ENCODE results near the gene RELL1.
A peak's percentile ranks its signal among the peaks of the same experiment; 100 is the strongest.

RELL1 gene

DNA sequence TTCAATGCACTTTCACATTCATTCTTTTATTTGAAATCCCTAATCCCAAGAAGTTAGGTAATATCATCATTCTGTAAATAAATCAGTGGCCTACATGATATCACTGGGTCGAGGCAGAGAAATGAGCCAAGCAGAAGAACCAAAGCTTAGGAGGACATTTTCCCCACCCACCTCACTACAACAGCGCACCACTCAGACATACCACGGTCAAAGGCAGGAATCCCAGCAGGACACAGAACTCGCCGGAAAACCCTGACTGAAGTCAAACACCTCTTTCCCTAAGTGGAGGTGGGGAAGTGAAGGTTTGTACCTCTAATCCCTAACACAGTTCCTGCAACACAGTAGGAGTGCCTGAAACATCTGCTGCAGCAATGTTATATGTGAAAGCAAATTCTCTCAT is 21.5 kb downstream of the RELL1 start:
- DNase-seq = no peak

DNA sequence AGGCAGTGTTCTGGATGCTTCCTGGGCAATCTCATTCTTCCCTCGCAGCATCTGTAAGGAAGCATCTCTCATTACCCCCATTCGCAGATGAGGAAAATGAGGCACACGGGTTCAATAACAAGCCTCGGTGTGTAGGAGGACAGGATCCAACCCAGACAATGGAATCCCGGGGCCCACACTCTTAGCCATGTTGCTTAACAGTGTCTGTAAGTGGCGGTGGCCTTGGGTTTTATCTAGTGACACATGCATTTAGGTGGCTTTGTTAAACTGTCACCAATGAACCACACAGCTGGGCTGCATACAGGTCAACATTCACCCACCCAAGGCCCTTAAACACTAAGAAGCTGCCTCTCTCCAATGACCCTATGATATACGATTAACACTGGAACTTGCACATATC is 22.6 kb downstream of the RELL1 start:
- no peak for DNase-seq

DNA sequence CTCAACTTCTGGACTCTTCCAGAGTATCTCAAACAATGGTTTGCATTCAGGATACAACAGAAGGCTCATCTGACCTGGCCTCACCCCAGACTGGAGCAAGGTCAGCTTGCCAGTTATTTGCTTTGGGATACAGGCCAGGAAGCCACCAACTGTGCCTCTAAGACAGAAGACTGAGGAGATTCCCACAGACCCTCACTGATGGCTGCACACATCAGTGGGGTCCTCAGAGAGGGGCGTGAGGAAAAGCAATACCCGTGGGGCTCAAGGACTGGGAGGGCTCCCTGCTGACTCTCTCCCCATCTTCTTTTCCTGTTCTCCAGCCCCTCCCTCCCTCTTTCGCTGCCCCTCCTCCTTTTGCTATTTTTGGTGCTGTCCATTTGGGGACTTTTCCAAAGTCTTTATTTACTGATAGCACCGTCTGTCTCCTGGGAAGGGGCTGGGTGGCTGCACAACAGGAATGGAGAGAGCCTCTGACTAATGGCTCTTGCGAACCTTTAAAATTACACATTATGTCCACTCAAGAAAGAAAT is 23.2 kb downstream of the RELL1 start:
- no peak for DNase-seq

DNA sequence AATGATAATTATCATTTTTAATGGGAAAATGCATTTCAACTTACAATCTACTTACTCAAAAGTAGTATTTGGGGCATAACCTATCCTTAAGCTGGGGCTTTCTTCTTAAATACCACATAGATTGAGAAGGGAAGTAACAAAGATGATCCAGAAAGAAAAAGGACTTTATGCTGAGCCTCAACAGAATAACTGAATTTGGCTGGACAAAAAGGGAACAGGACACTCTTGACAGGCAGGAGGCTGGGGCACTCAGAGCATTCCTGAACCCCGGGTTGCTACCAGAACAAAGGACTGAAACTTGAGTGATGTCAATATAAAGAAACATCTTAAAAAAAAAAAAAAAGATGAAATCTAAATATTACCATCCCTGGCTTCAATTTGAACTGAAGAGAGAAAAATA is 23.9 kb downstream of the RELL1 start:
- DNase-seq = no peak

DNA sequence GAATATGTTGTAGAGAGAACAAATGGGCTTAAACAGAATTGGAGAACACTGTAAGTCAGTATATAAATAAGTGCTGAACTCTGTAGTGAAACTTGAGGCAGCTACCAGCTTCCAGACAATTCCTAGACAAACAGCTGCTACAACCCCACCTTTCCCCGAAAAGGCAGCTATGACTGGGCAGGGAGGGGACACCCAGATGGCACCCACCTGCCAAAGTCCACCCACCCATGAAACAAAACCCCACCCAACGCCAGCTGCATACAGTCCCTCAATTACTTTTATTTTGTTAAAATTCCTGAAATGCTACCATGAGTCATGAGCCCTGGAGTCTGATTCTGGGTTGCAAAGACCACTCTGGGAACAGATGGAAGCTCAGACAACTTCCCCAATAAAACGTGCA is 24.4 kb downstream of the RELL1 start:
- DNase-seq = no peak

DNA sequence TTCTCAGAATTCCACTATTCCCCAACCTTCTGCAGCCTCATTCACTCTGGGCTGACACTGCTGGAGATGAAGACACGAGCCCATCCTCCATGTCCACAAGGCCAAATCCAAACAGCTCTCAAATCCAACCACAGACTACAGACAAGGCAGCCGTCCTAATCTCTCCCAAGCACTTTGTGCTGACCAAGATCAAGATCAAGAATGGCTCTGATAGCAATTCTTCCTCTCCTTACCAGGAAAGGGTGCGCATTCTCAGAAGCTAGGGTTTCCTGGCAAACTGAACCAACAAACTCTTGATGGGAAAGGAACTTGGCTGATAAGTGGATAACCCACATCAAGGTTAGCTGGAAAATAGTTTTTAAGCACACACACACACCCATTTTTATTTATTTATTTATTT is 26.5 kb downstream of the RELL1 start:
- no peak for DNase-seq

DNA sequence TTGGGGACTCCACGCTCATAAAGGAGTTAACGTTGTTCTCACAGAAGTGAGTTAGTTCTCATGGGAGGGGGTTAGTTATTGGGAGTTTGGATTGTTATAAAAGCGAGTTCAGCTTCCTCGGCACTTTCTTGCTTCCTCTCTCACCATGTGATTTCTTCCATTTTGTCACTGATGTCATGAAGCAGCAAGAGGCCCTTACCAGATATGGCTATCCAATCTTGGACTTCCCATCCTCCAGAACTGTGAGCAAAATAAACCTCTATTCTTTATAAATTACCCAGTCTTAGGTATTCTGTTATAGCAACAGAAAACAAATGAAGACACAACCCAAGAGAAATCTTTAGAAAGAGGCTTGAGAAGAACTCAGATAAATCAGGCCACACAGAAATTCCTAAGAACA is 29.5 kb downstream of the RELL1 start:
- no peak for DNase-seq

DNA sequence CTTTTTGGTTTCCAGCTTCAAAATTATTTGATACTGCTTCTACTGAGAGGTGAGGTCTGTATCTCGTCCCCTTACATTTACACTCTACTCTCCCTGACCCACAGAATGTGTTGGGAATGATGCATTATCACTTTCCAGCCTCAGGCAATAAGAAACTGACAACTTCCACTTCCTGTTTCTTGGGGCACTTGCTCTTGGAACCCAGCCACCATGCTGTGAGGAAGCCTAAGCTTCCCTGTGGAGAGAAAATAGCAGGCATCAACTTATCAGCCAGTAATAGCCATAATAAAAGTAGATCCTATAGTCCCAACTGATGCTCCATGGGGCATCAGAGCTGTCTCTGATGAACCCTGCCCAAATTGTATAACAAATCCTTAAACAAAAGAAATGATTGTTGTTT is 32.6 kb downstream of the RELL1 start:
- no peak for DNase-seq

DNA sequence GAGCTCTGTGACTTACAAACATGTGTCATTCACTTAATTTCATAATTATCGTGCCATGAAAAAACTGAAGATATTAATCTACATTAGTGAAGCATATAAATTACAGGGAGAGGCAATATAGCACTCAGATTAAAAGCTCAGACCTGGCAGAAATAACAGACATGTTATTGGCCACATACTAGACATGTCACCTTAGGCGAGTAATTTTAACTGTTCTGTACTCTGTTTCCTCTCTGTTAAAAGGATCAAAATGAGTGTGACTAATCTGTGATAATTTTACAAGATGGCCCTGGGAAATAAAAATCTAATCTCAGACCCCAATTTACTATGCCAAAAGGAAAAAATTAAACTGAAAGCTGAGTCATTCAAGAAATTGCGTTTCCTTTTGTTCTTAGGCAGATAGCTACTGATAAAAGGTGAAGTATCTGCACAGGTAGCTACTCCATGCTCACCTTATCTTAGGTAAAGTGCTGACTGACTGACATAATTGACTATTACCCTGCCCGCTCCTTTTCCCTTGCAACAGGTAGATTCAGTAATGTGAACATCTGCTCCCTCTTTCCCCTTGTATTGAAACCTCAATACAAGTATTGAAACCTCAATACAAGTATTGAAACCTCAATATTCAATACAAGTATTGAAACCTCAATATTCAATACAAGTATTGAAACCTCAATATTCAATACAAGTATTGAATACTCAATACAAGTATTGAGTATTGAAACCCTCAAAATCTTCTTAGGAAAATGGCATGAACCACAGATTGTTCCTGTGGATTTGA is 33.2 kb downstream of the RELL1 start:
- DNase-seq = no peak

DNA sequence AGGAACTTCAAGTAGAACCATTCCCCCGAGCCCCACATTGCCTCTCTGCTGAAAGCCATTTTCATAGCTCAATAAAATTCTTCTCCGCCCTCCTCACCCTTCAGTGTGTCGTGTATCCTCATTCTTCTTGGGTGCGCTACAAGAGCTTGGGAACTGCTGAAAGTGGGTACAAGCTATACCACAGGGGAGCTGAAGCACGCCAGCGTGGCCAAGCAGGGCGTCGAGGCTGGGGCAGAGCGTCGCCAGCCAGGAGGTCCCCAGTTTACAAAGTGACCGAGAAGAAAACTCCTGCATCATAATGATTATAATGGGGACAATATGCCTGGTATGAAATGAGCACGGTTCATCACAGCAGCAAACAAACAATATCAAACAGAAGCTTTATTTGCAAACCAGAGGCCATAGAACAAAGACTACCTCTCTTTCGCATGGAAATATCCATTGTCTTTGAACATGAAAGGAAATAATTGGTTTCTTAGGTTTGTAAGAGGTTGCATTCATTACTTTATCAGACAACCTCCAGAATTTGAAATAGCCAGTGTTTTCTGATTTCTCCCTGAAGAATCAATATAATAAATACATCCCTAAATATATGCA is 34.3 kb downstream of the RELL1 start:
- DNase-seq = no peak

DNA sequence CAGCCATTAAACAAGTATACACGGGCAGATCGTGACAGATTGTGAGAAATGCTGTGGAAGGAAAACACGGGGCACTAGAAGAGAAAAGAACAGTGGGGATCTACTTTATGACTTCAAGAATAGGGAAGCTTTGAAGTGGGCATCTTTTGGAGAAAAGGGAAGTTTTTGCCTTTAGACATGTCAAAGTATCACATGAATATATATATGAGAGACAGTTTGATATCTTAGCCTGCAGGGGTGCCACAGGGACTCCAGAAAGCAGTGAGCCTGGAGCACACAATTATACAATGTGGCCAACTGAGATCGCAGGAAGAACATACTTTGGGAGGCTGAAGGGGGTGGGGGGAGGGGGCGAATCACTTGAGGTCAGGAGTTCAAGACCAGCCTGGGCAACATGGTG is 35.7 kb downstream of the RELL1 start:
- no peak for DNase-seq

DNA sequence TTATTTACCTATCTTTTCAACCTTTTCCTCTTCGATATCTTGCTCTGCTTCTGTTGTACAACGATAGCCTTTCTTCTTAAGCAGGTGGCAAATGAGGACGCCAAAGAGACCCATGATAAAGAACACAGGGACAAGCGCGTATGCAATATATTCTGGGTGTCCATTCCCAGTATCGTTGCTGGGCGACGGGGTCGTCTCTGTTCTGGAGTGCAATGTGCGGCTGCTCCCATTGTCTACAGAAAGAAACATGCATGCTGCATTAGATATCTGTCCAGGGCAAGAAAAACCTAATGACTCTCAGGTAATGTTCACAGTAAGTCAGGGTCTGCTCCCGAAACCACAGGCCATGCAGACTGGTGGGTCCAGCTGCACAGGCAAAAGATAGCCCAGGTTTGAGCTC is 36.9 kb downstream of the RELL1 start:
- DNase-seq = no peak

DNA sequence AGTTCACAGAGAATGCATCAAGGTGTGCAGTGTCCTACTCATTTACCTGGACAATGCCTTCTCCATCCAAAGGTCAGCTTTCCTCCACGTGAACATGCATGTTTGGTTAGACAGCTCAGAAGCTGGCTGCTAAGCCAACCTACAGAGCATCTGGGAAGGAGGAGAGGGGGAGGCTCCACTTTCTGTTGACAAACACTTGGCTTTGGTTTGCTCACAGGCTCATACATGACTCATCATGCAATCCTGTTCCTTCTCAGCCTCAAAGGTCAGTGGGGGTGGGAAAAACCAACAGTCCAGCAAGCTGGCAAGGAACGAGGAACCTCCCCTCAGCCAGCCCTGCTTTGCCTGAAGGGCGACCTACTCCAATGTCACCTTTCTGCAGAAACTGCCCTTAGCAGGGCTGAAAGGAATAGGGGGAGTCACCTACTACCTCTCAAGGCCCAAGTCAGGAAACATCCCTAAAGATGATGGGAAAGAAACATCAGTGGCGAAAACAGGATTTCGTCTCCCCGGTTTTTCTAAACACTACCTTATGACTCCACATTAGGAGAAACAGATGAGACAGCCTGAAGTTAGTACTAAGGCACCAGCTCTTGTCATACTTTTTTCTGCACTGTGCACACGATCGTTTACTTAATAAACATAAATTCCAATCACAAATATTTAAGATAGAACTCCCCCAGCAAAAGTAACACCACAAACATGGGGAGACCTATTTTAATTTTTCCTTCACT is 37.9 kb downstream of the RELL1 start:
- DNase-seq = no peak

DNA sequence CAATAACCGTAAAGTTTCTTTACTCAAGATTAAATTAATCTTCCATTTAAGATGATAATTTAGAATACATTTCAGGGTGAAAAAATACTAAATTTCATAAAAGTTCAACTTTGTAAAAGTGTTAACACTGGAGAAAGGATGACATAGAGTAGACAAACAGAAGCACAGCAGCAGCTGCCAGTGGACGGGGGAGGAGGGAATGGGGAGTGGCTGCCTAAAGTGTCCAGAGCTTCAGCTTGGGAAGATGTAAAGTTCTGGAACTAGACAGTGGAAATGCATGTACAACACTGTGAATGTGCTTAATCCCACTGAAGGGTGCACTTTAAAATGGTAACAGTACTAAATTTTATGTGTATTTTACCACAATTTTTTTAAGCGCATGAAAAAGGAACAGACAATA is 39.9 kb downstream of the RELL1 start:
- DNase-seq = no peak

DNA sequence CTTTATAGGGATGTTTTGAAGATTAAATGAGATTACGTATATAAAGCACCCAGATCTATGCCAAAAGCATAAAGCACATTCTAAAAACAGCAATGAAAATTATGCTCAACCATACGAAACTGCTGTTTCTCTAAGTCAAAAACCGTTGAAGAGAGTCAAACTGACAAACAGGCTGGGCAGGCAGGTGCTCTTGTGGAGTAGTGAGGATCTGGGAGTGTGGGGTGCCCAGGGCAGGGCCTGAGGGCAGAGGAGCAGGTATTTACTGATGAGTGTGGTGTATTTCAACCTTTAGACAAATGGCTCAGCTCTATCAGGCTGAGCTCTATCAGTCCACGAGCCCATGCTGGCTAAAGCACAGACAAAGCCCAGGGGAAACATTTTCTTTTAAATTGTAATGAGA is 40.4 kb downstream of the RELL1 start:
- DNase-seq = no peak

DNA sequence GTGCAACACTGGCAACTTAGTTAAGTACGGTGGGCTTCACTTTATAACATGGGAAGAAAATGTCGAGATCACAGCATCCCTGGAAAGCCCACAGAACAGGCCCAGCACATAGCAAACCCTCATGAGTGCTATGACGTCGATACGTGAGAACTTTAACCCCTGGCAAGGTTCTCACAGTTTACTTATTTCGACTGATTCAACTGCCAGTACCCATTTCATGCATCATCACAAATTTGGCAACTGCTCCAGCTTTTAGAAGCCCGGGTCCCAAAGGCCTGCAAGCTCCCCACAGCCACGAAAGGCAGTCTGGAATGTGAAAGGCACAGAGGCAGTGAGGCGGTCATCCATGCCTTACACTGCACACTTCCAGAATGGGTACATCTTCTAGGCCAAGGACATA is 41.2 kb downstream of the RELL1 start:
- no peak for DNase-seq

DNA sequence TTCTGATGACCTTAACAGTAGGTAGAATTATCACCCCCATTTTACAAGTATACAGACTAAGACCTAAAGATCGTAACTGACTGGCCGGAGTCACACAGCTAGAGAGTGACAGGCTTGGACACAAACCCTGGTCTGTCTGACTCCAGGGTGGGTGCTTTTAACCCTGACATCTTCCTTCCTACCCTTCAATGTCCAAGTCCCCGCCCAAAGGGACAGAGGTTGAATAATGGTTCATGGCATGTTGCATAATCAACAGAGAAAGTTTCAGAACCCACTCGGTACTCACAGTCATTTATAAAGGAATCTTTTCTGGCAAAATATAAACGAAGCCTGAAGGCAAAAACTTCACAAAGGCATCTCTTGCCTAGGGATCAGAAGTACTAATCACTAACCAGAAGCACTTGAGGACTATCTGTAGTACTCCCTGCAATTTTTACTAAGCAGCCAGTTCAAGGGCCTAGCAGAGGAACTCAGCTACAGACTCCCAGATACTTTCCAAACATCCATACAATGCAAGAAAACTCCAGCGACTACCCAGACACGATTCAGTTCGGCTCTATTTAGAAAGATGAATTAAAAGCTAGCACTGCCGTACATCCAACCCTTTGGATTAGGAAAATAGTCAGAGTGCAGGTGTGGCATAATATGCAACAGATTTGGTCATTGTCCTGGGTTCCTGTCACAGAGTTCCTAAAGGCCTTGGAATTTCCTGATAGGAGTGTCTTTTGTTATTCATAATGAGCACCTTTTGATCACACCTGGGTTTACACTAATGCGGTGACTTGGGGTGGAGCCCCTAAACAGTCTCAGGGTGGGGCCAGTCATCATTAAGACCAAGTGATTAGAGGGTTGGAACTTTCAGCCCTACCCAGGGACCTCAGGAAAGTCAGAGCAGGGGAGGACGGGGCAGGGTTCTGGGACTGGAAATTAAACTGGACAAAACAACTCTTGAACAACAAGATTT is 44.0 kb downstream of the RELL1 start:
- no peak for DNase-seq

DNA sequence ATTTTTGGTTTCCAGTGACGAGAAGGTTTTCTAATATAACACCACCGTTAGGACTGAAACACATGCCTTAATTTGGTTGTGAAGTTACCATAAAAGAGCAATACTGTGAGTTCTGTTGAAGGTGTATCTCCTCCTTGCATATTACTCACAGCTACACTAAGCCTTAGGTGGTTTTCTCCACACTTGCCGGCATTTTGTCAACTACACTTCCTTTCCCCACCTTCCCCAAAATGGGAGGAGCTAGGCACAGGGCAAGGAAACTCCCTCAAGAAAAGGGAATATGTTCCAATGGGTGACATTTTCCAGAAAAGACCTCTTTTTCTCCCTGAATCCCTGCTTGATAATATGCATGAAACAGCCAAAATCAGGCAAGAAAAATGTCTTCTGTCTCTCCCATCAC is 44.8 kb downstream of the RELL1 start:
- DNase-seq = no peak

DNA sequence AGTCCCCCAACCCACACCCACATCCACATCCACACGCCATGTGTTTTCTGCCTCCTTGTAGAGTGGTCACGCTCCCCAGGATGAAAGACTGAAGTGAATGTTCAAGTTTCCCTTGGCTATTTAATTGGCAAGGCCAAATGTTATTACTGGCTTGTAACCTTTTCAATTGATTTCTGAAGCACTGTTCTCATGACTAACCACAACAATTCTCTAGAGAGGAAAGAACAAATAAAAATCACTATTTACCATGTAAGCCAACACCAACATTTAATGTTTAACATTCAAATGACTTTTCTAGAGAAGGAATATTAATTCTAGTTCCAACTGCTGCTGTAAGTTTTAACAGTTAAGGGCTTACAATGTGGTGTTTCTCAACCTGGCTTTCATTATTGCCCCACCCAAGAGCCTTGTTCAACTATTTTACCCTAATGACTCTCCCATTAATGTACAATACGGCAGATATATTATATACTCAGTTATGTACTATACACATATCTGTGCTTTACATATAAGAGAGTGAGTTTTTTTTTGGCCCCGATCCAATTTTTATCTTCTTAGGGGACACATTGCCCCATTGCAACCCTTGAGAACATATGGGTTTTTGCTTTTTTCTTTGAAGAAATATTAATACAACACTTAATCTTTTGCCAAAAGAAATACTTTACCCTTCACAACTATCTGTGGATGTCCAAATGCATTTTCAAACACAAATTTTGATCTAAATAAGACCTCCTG is 46.5 kb downstream of the RELL1 start:
- DNase-seq = peak; percentile 66

DNA sequence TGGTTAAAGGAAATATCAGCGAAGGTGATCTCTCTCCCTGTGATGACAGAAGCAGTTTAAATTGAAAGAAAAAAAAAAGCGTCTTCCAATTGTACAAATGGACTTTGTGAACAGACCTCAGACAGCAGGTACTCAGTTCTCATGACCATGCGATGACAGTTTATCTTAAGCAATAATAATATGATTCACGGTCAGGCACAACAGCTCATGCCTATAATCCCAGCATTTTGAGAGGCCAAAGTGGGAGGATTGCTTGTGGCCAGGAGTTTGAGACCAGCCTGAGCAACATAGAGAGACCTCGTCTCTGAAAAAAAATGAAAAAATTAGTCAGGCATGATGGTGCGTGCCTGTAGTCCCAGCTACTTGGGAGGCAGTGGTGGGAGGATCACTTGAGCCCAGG is 51.0 kb downstream of the RELL1 start:
- no peak for DNase-seq

DNA sequence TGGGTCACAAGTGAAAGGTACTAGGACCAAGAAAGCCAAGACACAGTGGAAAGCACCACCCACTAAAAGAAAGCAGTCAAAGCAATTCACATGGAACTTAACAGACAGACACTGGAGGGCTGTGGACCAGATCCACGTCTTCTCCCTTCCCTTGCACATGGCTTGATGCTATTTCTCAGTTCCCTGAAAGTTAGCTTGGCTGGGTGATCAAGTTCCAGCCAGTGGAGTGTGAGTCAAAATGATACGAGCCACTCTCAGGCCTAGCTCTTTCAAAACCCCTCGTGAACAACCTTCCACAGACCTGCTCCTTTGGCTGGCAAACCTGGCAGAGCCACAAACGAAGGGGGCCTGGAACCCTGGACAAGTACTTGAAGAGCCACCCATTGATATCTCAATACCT is 52.0 kb downstream of the RELL1 start:
- no peak for DNase-seq

DNA sequence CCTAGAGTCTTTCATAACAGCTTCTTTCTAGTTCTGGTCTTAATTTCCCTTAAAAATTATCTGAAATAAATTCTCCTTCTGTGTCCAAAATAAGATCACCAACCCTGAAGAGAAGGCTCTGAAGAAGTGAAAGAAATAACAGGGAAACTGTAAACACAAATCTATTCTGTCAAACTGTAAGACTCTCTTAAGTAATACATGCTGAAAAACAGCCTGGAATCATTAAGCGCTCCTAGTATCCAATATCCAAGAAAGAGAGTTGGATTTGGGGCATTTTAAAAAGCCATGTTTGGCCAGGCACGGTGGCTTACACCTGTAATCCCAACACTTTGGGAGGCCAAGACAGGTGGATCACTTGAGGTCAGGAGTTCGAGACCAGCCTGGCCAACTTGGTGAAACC is 53.3 kb downstream of the RELL1 start:
- no peak for DNase-seq
